Chondrocyte (in vitro differentiated cells): ENCODE measurements around the gene INTS11. TPM values are rescaled to one million over a fixed set of nuclear protein-coding genes. Genes with fewer than 3 reads are reported as not detected.

Experiments
- DNase-seq: peaks from one replicate; pipeline ENCODE4 v3.0.0; 2021; ENCODE audit warnings: mixed read lengths, low spot score
- H3K27ac Mint-ChIP-seq: one replicate; pipeline ENCODE4 v1.8.0; 2021; ENCODE audit warnings: mild to moderate bottlenecking, moderate library complexity, mixed read lengths; ENCODE audit not compliant: unreplicated experiment
- H3K27me3 Mint-ChIP-seq: 2 replicates; pipeline ENCODE4 v1.8.0; 2021; ENCODE audit warnings: low read depth, mixed read lengths
- H3K36me3 Mint-ChIP-seq: 2 replicates; pipeline ENCODE4 v1.8.0; 2021; ENCODE audit warnings: low read depth, mixed read lengths
- H3K4me1 Mint-ChIP-seq: 2 replicates; pipeline ENCODE4 v1.8.0; 2021; ENCODE audit warnings: low read depth, mild to moderate bottlenecking, mixed read lengths
- H3K4me3 Mint-ChIP-seq: one replicate; pipeline ENCODE4 v1.8.0; 2021; ENCODE audit warnings: mild to moderate bottlenecking, moderate library complexity, mixed read lengths; ENCODE audit not compliant: unreplicated experiment
- H3K9me3 Mint-ChIP-seq: 2 replicates; pipeline ENCODE4 v1.8.0; 2021; ENCODE audit warnings: low read depth, mixed read lengths
- CTCF ChIP-seq: fragments of 200-600 bp; sonication (generic); IDR thresholded peaks from 2 replicates; pipeline ENCODE4 v1.5.0; 2021; ENCODE audit warnings: antibody characterized with exemption, mild to moderate bottlenecking, moderate library complexity
- total RNA-seq: library from RNA; stranded (reverse); gene quantifications from 3 replicates; pipeline ENCODE4 v1.2.1, GENCODE V29; 2021

The INTS11 gene
- total RNA-seq, 1 donor from 2014 or later = 73.8 TPM

GRCh38 chr1:1329304-1330210 lies 5.1 kb upstream of the INTS11 start:
- H3K27ac Mint-ChIP-seq = no peak overlapping the region
- no peaks in the 10 kb centered on the region for H3K27me3 Mint-ChIP-seq
- no peak for DNase-seq
- H3K4me1 Mint-ChIP-seq = peaks cover 21% of the 10 kb centered on the region
- no peak overlapping the region for H3K4me3 Mint-ChIP-seq
- no peak for TF ChIP-seq CTCF
- H3K36me3 Mint-ChIP-seq = no peaks in the 10 kb centered on the region
- no peaks in the 10 kb centered on the region for H3K9me3 Mint-ChIP-seq

GRCh38 chr1:1328254-1328653 lies 3.8 kb upstream of the INTS11 start:
- DNase-seq = no peak
- TF ChIP-seq CTCF = no peak
- Mint-ChIP-seq H3K4me3 (no peak overlapping the region), H3K4me1 (peaks cover 26% of the 10 kb centered on the region), H3K27me3 (no peaks in the 10 kb centered on the region), H3K36me3 (no peaks in the 10 kb centered on the region), H3K9me3 (no peaks in the 10 kb centered on the region), H3K27ac (no peak overlapping the region)

DNA sequence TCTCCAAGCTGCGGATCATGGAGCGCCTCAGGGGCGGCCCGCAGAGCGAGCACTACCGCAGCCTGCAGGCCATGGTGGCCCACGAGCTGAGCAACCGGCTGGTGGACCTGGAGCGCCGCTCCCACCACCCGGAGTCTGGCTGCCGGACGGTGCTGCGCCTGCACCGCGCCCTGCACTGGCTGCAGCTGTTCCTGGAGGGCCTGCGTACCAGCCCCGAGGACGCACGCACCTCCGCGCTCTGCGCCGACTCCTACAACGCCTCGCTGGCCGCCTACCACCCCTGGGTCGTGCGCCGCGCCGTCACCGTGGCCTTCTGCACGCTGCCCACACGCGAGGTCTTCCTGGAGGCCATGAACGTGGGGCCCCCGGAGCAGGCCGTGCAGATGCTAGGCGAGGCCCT lies 2.8 kb upstream of the INTS11 start:
- no peak for TF ChIP-seq CTCF
- Mint-ChIP-seq H3K4me3 (no peak overlapping the region), H3K36me3 (no peaks in the 10 kb centered on the region), H3K27me3 (no peaks in the 10 kb centered on the region), H3K4me1 (peaks cover 31% of the 10 kb centered on the region), H3K9me3 (no peaks in the 10 kb centered on the region), H3K27ac (no peak overlapping the region)
- no peak for DNase-seq

DNA sequence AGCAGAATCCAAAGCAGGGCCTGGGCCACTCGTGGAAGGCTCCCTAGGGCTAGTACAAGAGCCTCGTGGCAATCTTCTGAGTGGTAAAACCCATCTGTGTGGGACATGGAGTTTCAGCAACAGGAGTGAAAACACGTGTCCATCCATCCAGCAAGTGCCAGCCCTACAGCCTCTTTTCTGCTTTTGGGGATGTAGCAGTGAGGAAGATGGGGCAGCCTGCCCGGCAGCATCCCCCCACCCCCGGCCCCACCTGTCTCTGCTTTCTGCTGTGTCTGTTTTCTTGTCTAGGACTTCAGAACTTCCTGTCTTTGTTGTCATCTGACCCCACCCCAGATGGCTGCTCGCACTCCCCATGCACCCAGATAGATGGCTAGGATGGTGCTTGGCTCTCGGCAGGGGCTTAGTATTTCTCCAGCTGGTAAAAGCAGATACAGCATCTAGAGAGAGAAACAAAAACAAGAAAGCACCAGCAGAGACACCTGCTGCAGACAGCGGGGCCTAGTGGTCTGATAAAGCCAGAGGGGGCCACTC lies 1.7 kb upstream of the INTS11 start:
- Mint-ChIP-seq H3K9me3 (no peaks in the 10 kb centered on the region), H3K27ac (no peak overlapping the region), H3K36me3 (no peaks in the 10 kb centered on the region), H3K4me1 (peaks cover 38% of the 10 kb centered on the region), H3K4me3 (peak overlapping the region; percentile 44), H3K27me3 (no peaks in the 10 kb centered on the region)
- TF ChIP-seq CTCF = no peak
- DNase-seq = no peak

DNA sequence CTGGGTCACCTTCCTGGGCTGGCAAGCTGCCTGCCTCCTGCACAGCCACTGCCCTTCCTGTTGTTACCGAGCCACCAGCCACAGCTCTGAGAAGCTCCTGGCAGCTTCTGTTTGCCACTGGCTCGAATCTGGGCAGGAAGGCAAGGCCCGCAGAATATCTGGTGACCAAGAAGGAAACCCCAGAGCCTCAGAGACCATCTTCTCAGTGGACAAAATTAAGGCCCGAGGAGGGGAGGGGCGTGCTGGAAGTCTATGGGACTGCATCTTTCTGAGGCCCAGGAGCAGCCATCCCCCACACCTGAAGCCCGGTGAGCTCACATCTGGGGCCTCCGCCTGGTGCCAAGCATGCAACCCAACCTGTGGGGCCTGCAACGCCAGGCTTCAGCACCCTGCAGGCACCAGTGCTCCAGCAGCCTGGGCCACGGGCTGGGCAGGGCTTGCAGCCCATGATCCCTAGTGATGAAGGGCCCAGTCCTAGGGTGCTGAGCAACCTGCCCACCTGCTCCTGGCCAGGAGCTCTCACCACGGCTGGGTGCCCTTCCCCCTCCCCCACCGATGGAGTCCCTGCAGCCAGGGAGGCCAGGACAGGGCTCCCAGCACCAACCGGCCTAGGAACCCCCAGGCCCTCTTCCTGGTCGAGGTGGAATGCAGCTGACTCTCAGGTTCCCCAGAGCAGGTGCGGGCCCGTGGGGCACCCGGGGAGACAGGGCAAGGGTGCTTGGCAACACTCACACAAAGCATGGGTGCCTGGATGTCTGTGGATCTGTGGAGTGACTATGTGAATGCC lies 1.0 kb upstream of the INTS11 start:
- Mint-ChIP-seq H3K9me3 (no peaks in the 10 kb centered on the region), H3K27ac (peak overlapping the region; percentile 54), H3K27me3 (no peaks in the 10 kb centered on the region), H3K4me3 (peak overlapping the region; percentile 72), H3K36me3 (no peaks in the 10 kb centered on the region), H3K4me1 (peaks cover 37% of the 10 kb centered on the region)
- TF ChIP-seq CTCF = no peak
- DNase-seq = no peak
